H9 (cell line): ENCODE measurements around the gene EGFR. TPM values are rescaled to one million over a fixed set of nuclear protein-coding genes. Genes with fewer than 3 reads are reported as not detected.

ENCODE experiments used
- DNase-seq: peaks from one replicate; pipeline ENCODE4 v3.0.0-alpha.2; 2017
- H2AFZ ChIP-seq: one replicate; pipeline ENCODE4 v1.6.1; 2013; ENCODE audit warnings: mild to moderate bottlenecking, low read length, control low read depth, moderate library complexity
- H2AK5ac ChIP-seq: 2 replicates; pipeline ENCODE4 v1.6.1; 2013; ENCODE audit warnings: low read length, control low read depth, mixed read lengths; ENCODE audit not compliant: insufficient read length
- H2BK120ac ChIP-seq: one replicate; pipeline ENCODE4 v1.6.1; 2013; ENCODE audit warnings: low read depth, mild to moderate bottlenecking, low read length, control low read depth, inconsistent platforms; ENCODE audit not compliant: poor library complexity, severe bottlenecking
- H2BK12ac ChIP-seq: 2 replicates; pipeline ENCODE4 v1.6.1; 2013; ENCODE audit warnings: low read length, control low read depth, mixed read lengths, low read depth; ENCODE audit not compliant: insufficient read length
- H2BK15ac ChIP-seq: 2 replicates; pipeline ENCODE4 v1.6.1; 2013; ENCODE audit warnings: low read depth, low read length, control low read depth
- H2BK20ac ChIP-seq: one replicate; pipeline ENCODE4 v1.6.1; 2013; ENCODE audit warnings: low read depth, mild to moderate bottlenecking, low read length, control low read depth, inconsistent platforms; ENCODE audit not compliant: poor library complexity, severe bottlenecking
- H2BK5ac ChIP-seq: 2 replicates; pipeline ENCODE4 v1.6.1; 2013; ENCODE audit warnings: low read length, control low read depth, mixed read lengths; ENCODE audit not compliant: insufficient read length
- H3K14ac ChIP-seq: 2 replicates; pipeline ENCODE4 v1.6.1; 2013; ENCODE audit warnings: low read length, control low read depth; ENCODE audit not compliant: insufficient read depth
- H3K18ac ChIP-seq: 2 replicates; pipeline ENCODE4 v1.6.1; 2013; ENCODE audit warnings: low read depth, mild to moderate bottlenecking, mixed read lengths, low read length, control low read depth; ENCODE audit not compliant: insufficient read length
- H3K23ac ChIP-seq: 2 replicates; pipeline ENCODE4 v1.6.1; 2013; ENCODE audit warnings: low read length, control low read depth, mixed read lengths, low read depth; ENCODE audit not compliant: insufficient read length
- H3K23me2 ChIP-seq: 2 replicates; pipeline ENCODE4 v1.6.1; 2013; ENCODE audit warnings: low read depth, mild to moderate bottlenecking, mixed read lengths, low read length, control low read depth; ENCODE audit not compliant: insufficient read length, poor library complexity, severe bottlenecking
- H3K27ac ChIP-seq: 2 replicates; pipeline ENCODE4 v1.5.1; 2013; ENCODE audit warnings: low read length, control low read depth, mixed read lengths, low read depth; ENCODE audit not compliant: insufficient read length
- H3K27me3 ChIP-seq: 2 replicates; pipeline ENCODE4 v1.6.1; 2013; ENCODE audit warnings: low read length, control low read depth, inconsistent platforms; ENCODE audit not compliant: insufficient read depth
- H3K4ac ChIP-seq: 2 replicates; pipeline ENCODE4 v1.6.1; 2013; ENCODE audit warnings: low read depth, mild to moderate bottlenecking, control low read depth, inconsistent platforms, low read length, moderate library complexity
- H3K4me1 ChIP-seq: 2 replicates; pipeline ENCODE4 v1.6.1; 2013; ENCODE audit warnings: low read length, control low read depth, inconsistent platforms; ENCODE audit not compliant: insufficient read depth
- H3K4me2 ChIP-seq: 2 replicates; pipeline ENCODE4 v1.6.1; 2013; ENCODE audit warnings: low read length, control low read depth, mixed read lengths; ENCODE audit not compliant: insufficient read length, insufficient read depth
- H3K56ac ChIP-seq: 2 replicates; pipeline ENCODE4 v1.6.1; 2013; ENCODE audit warnings: low read depth, mild to moderate bottlenecking, mixed read lengths, low read length, control low read depth; ENCODE audit not compliant: insufficient read length
- H3K79me1 ChIP-seq: 2 replicates; pipeline ENCODE4 v1.6.1; 2013; ENCODE audit warnings: low read depth, mild to moderate bottlenecking, moderate library complexity, low read length, control low read depth, inconsistent platforms; ENCODE audit not compliant: insufficient read depth, poor library complexity, severe bottlenecking
- H3K79me2 ChIP-seq: 2 replicates; pipeline ENCODE4 v1.6.1; 2013; ENCODE audit warnings: low read length, control low read depth, inconsistent platforms; ENCODE audit not compliant: insufficient read depth
- H3K9ac ChIP-seq: 2 replicates; pipeline ENCODE4 v1.6.1; 2013; ENCODE audit warnings: low read length, control low read depth, mixed read lengths; ENCODE audit not compliant: insufficient read length; ENCODE audit errors: extremely low read depth
- H3K9me3 ChIP-seq: one replicate; pipeline ENCODE4 v1.6.1; 2013; ENCODE audit warnings: low read depth, low read length, inconsistent platforms; ENCODE audit not compliant: control insufficient read depth
- H3T11ph ChIP-seq: one replicate; pipeline ENCODE4 v1.6.1; 2013; ENCODE audit warnings: mild to moderate bottlenecking, low read length, control low read depth, inconsistent platforms
- H4K20me1 ChIP-seq: one replicate; pipeline ENCODE4 v1.6.1; 2013; ENCODE audit not compliant: control insufficient read depth, insufficient read length, insufficient read depth
- H4K5ac ChIP-seq: 2 replicates; pipeline ENCODE4 v1.6.1; 2013; ENCODE audit warnings: low read depth, mild to moderate bottlenecking, mixed read lengths, low read length, control low read depth; ENCODE audit not compliant: insufficient read length
- H4K8ac ChIP-seq: replicated peaks from 2 replicates; pipeline ENCODE4 v1.6.1; 2013; ENCODE audit warnings: low read length, control low read depth, mixed read lengths, low read depth; ENCODE audit not compliant: insufficient read length
- H4K91ac ChIP-seq: 2 replicates; pipeline ENCODE4 v1.6.1; 2013; ENCODE audit warnings: low read depth, mild to moderate bottlenecking, moderate library complexity, mixed read lengths, low read length, control low read depth; ENCODE audit not compliant: insufficient read length
- H3K27ac Mint-ChIP-seq, 3 experiments: 2 replicates in 2 of 3; 3 replicates in 1 of 3; pipeline ENCODE4 v1.8.0; 2020 to 2021; ENCODE audit warnings: mixed read lengths in 3 of 3, mild to moderate bottlenecking in 1 of 3, moderate library complexity in 1 of 3
- H3K27me3 Mint-ChIP-seq: 2 replicates; pipeline ENCODE4 v1.8.0; 2021; ENCODE audit warnings: low read depth, mild to moderate bottlenecking, moderate library complexity, mixed read lengths
- H3K36me3 Mint-ChIP-seq, 3 experiments: 2 replicates in 2 of 3; 3 replicates in 1 of 3; pipeline ENCODE4 v1.8.0; 2020 to 2021; ENCODE audit warnings: low read depth in 3 of 3, mixed read lengths in 3 of 3; ENCODE audit not compliant: insufficient read depth in 1 of 3
- H3K4me1 Mint-ChIP-seq, 2 experiments: 2 replicates each; pipeline ENCODE4 v1.8.0; 2020; ENCODE audit warnings: mixed read lengths in 2 of 2
- H3K4me3 Mint-ChIP-seq, 2 experiments: 2 replicates in 1 of 2; 3 replicates in 1 of 2; pipeline ENCODE4 v1.8.0; 2020 to 2021; ENCODE audit warnings: mild to moderate bottlenecking in 2 of 2, mixed read lengths in 2 of 2, moderate library complexity in 1 of 2
- H3K9me3 Mint-ChIP-seq, 2 experiments: 2 replicates in 1 of 2; 3 replicates in 1 of 2; pipeline ENCODE4 v1.8.0; 2020; ENCODE audit warnings: mild to moderate bottlenecking in 2 of 2, mixed read lengths in 2 of 2, moderate library complexity in 1 of 2
- whole genome bisulfite sequencing: extraction: QIAGEN DNeasy Blood & Tissue Kit; methylation state at CpG from one replicate; pipeline ENCODE4 v1.1.7; 2013; ENCODE audit warnings: missing lambda C conversion rate, low lambda C conversion rate, mixed read lengths; ENCODE audit not compliant: insufficient read length; ENCODE audit errors: extremely low coverage; 5-methylcytosine and 5-hydroxymethylcytosine counted together
- total RNA-seq: library from RNA; stranded (reverse); gene quantifications from 2 replicates; pipeline ENCODE4 v1.2.1, GENCODE V29; 2021
- TF ChIP-seq, protein P1 (sequence below): fragments of 200-600 bp; sonication (generic); conservative IDR thresholded peaks from 3 replicates; pipeline ENCODE4 v1.8.0; 2021; ENCODE audit warnings: antibody characterized with exemption, mild to moderate bottlenecking

EGFR gene
- total RNA-seq, 1 experiment from 2014 or later = 3.3 TPM

- H3K9me3 ChIP-seq = no peaks in the 10 kb centered on the region
- no peak overlapping the region for H4K8ac ChIP-seq
- no peak overlapping the region for H3K56ac ChIP-seq
- no peak overlapping the region for H3K9ac ChIP-seq
- H3K79me1 ChIP-seq = no peaks in the 10 kb centered on the region
- H3K27me3 ChIP-seq = no peaks in the 10 kb centered on the region
- no peak overlapping the region for H2BK120ac ChIP-seq
- H2BK5ac ChIP-seq = no peak overlapping the region
- no peak overlapping the region for H4K91ac ChIP-seq
- no peak overlapping the region for H3K4me2 ChIP-seq
- TF ChIP-seq, protein P1, sequence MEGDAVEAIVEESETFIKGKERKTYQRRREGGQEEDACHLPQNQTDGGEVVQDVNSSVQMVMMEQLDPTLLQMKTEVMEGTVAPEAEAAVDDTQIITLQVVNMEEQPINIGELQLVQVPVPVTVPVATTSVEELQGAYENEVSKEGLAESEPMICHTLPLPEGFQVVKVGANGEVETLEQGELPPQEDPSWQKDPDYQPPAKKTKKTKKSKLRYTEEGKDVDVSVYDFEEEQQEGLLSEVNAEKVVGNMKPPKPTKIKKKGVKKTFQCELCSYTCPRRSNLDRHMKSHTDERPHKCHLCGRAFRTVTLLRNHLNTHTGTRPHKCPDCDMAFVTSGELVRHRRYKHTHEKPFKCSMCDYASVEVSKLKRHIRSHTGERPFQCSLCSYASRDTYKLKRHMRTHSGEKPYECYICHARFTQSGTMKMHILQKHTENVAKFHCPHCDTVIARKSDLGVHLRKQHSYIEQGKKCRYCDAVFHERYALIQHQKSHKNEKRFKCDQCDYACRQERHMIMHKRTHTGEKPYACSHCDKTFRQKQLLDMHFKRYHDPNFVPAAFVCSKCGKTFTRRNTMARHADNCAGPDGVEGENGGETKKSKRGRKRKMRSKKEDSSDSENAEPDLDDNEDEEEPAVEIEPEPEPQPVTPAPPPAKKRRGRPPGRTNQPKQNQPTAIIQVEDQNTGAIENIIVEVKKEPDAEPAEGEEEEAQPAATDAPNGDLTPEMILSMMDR = no peak
- H3K9me3 Mint-ChIP-seq = peaks cover 0 to 3% of the 10 kb centered on the region in 2 experiments; a peak in 1 of 5 replicates
- no peak for DNase-seq
- H3T11ph ChIP-seq = no peak overlapping the region
- no peaks in the 10 kb centered on the region for H3K36me3 Mint-ChIP-seq
- H3K23ac ChIP-seq = no peak overlapping the region
- H2AFZ ChIP-seq = no peak overlapping the region
- H3K27me3 Mint-ChIP-seq = no peaks in the 10 kb centered on the region
- peaks cover 2% of the 10 kb centered on the region for H4K20me1 ChIP-seq
- no peak overlapping the region for H2BK20ac ChIP-seq
- H2BK12ac ChIP-seq = no peak overlapping the region
- whole genome bisulfite sequencing = no CpG with 5 or more reads among the region's 2 CpGs
- no peak overlapping the region for H3K4ac ChIP-seq
- no peaks in the 10 kb centered on the region for H3K79me2 ChIP-seq
- H3K4me1 ChIP-seq = no peaks in the 10 kb centered on the region
- no peak overlapping the region for H3K14ac ChIP-seq
- no peak overlapping the region for H3K27ac ChIP-seq
- no peak overlapping the region for H3K27ac Mint-ChIP-seq
- H3K4me3 Mint-ChIP-seq = no peak overlapping the region
- H3K4me1 Mint-ChIP-seq = no peaks in the 10 kb centered on the region
- no peak overlapping the region for H2AK5ac ChIP-seq
- no peak overlapping the region for H3K18ac ChIP-seq
- H4K5ac ChIP-seq = no peak overlapping the region
- no peak overlapping the region for H2BK15ac ChIP-seq
- no peaks in the 10 kb centered on the region for H3K23me2 ChIP-seq
Observed at GRCh38 chr7:55138663-55139062, 119.8 kb downstream of the EGFR start.
